A673 (cell line): Measurements from ENCODE around the gene TAS2R13.

ENCODE experiments used
- CTCF ChIP-seq: fragments of 300-800, 200-600 bp; sonication (generic); conservative IDR thresholded peaks from 2 replicates; pipeline ENCODE4 v1.5.1; 2017; ENCODE audit warnings: low read depth, mild to moderate bottlenecking, antibody characterized with exemption, low read length, moderate library complexity, mixed read lengths
- EZH2 ChIP-seq: fragments of 200-600 bp; sonication (generic); IDR thresholded peaks from 2 replicates; pipeline ENCODE4 v1.6.1; 2017; ENCODE audit warnings: borderline replicate concordance, low read depth, mild to moderate bottlenecking, mixed read lengths, antibody characterized with exemption, low read length; ENCODE audit not compliant: poor library complexity, severe bottlenecking

DNA sequence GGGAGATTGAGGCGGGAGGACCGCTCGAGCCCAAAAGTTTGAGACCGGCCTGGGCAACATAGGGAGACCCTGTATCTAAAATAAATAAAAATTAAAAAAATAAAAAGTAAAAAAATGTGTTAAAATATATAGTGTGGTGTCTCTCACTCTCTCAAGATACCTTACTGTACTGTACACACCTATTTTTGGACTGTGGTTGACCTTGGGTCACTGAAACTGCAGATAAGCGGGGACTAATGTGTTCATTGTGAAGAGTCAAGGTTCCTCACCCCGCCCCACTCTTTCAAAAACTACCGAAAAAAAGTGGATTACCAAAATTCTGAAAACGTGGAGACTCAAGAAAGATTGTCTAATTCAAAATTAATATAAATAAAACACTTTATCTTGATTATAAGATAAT, 1.0 kb upstream of the TAS2R13 start:
- TF ChIP-seq CTCF, result no peak
- no peak for TF ChIP-seq EZH2
